ENCODE measurements around the gene MEAK7. TPM values are rescaled to one million over a fixed set of nuclear protein-coding genes. Genes with fewer than 3 reads are reported as not detected.

Gene MEAK7
- total RNA-seq, 1 donor from 2014 or later: 18.4 TPM

DNA sequence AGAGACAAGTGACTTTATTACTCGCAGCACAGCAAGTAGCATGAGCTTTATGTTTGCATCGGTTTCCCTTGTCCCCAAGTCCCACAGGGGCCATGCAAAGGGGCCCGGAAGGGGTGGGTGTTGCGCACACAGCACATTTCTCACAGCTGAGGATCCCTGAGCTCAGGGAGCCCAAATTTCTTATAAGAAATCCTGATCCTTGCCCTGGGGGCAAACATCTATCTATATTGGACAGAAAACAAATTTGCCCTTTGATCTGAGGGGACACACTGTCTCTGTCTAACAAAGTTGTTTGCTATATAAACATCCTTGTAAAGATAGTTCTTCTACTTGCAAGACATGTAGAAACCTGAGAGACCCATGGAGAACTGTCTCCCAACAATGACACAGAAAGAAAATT, 35.7 kb upstream of the MEAK7 start:
- Histone ChIP-seq H3K4me3 (no peak overlapping the region), H3F3A (ENCODE audit: low read depth) (peaks cover 26% of the 10 kb centered on the region), H3K27ac (no peak overlapping the region), H3K36me3 (no peaks in the 10 kb centered on the region), H3K9me3 (ENCODE audit: low read depth) (no peaks in the 10 kb centered on the region), H4K20me1 (ENCODE audit: low read depth) (no peaks in the 10 kb centered on the region), H3K4me1 (peaks cover 38% of the 10 kb centered on the region), H2AFZ (replicated peaks) (no peak overlapping the region), H3K27me3 (no peaks in the 10 kb centered on the region), H3K4me2 (no peak overlapping the region), H3K9ac (no peak overlapping the region), H3K79me2 (ENCODE audit: low read depth) (no peaks in the 10 kb centered on the region)
- DNase-seq (ENCODE audit: low spot score): no peak
- H3K36me3 Mint-ChIP-seq: no peaks in the 10 kb centered on the region
- H3K4me3 Mint-ChIP-seq: no peak overlapping the region
- peaks cover 69% of the 10 kb centered on the region for H3K4me1 Mint-ChIP-seq
- TF ChIP-seq EZH2 (IDR thresholded peaks at IDR 0.05) (no peak), EZH2phosphoT487 (IDR thresholded peaks at IDR 0.05) (no peak)
- TF ChIP-seq, protein P1, sequence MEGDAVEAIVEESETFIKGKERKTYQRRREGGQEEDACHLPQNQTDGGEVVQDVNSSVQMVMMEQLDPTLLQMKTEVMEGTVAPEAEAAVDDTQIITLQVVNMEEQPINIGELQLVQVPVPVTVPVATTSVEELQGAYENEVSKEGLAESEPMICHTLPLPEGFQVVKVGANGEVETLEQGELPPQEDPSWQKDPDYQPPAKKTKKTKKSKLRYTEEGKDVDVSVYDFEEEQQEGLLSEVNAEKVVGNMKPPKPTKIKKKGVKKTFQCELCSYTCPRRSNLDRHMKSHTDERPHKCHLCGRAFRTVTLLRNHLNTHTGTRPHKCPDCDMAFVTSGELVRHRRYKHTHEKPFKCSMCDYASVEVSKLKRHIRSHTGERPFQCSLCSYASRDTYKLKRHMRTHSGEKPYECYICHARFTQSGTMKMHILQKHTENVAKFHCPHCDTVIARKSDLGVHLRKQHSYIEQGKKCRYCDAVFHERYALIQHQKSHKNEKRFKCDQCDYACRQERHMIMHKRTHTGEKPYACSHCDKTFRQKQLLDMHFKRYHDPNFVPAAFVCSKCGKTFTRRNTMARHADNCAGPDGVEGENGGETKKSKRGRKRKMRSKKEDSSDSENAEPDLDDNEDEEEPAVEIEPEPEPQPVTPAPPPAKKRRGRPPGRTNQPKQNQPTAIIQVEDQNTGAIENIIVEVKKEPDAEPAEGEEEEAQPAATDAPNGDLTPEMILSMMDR (IDR thresholded peaks at IDR 0.05): no peak
- H3K27me3 Mint-ChIP-seq (ENCODE audit: insufficient read depth, low read depth): peaks cover 3% of the 10 kb centered on the region
- H3K27ac Mint-ChIP-seq: peak overlapping the region; percentile 17
- H3K9me3 Mint-ChIP-seq: peaks cover 2% of the 10 kb centered on the region

DNA sequence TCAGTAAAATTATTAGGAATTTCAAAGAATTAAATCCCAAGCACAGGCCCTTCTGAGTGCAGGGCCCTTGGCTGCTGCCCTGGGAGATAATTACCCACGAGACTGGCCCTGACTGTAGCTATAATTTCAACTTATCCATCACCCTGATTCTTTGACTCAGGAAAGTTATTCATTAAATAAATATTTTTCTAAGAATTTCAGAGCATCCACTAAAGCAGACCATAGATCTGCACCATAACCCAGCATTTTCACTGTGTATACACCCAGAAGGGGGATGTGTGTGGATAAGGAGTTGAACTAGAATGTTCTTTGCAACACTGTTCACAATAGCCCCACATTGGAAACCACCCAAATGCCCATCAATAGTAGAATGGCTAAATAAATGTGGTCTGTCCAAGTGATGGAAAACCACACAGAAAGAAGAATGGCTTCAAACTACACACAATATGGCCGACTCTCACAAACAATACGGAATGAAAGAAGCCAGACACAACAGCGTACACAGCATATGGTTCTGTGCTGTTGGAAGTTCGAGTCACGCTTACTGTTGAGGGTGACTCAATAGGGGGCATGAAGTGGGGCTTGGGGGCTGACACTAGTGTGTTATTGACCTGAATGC, 33.9 kb upstream of the MEAK7 start:
- H3F3A ChIP-seq (ENCODE audit: low read depth): peaks cover 38% of the 10 kb centered on the region
- Mint-ChIP-seq H3K27ac (peak overlapping the region; percentile 100), H3K36me3 (no peaks in the 10 kb centered on the region), H3K27me3 (ENCODE audit: insufficient read depth, low read depth) (no peaks in the 10 kb centered on the region), H3K4me1 (peaks cover 71% of the 10 kb centered on the region), H3K9me3 (peaks cover 2% of the 10 kb centered on the region), H3K4me3 (no peak overlapping the region)
- no peaks in the 10 kb centered on the region for H3K79me2 ChIP-seq (ENCODE audit: low read depth)
- H3K4me2 ChIP-seq: no peak overlapping the region
- no peaks in the 10 kb centered on the region for H3K36me3 ChIP-seq
- no peaks in the 10 kb centered on the region for H3K27me3 ChIP-seq
- no peaks in the 10 kb centered on the region for H3K9me3 ChIP-seq (ENCODE audit: low read depth)
- TF ChIP-seq EZH2 (IDR thresholded peaks at IDR 0.05): no peak
- TF ChIP-seq EZH2phosphoT487 (IDR thresholded peaks at IDR 0.05): no peak
- TF ChIP-seq, protein P1 (IDR thresholded peaks at IDR 0.05): no peak
- no peaks in the 10 kb centered on the region for H4K20me1 ChIP-seq (ENCODE audit: low read depth)
- DNase-seq (ENCODE audit: low spot score): no peak
- no peak overlapping the region for H3K9ac ChIP-seq
- no peak overlapping the region for H3K4me3 ChIP-seq
- peaks cover 44% of the 10 kb centered on the region for H3K4me1 ChIP-seq
- no peak overlapping the region for H2AFZ ChIP-seq (replicated peaks)
- no peak overlapping the region for H3K27ac ChIP-seq

DNA sequence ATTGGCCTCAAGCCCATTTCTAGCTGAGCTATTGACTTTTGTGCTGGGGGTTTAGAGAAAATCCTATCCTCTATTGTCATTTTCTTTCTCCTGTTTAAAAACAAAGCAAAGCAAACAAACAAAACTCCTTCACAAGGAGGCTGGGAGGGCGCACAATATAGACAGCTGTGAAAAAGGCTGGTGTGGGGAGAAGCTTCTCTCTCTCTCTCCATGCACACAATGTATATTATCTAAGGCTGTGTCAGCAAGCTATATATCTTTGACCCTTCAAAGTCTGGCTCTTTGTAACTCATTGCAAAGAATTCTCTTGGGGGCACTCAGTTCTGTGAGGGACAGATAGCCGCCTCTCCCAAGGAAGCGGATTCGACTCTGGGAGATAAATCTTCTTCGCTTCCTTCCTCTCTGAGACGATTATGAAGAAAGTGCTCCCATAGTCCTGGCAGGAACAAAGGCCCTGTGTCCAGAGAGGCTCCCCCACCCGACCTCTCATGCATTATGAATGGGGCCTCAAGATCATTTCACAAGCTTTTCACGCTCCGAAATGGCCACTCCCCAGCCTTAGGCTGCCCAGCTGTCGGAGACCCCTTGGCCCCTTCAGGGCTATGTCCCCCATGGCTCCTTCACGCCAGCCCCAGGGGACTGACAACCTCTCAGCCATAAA, 33.2 kb upstream of the MEAK7 start:
- peak overlapping the region; percentile 73 for H3K4me3 Mint-ChIP-seq
- H3K4me1 ChIP-seq: peaks cover 51% of the 10 kb centered on the region
- H3K36me3 Mint-ChIP-seq: no peaks in the 10 kb centered on the region
- no peak overlapping the region for H3K4me3 ChIP-seq
- no peak for DNase-seq (ENCODE audit: low spot score)
- no peaks in the 10 kb centered on the region for H3K36me3 ChIP-seq
- peak overlapping the region; percentile 100 for H3K27ac Mint-ChIP-seq
- H3K9me3 Mint-ChIP-seq: no peaks in the 10 kb centered on the region
- no peaks in the 10 kb centered on the region for H4K20me1 ChIP-seq (ENCODE audit: low read depth)
- H3K9me3 ChIP-seq (ENCODE audit: low read depth): no peaks in the 10 kb centered on the region
- H3K4me1 Mint-ChIP-seq: peaks cover 75% of the 10 kb centered on the region
- H2AFZ ChIP-seq (replicated peaks): peak overlapping the region; percentile 13
- H3K27me3 ChIP-seq: no peaks in the 10 kb centered on the region
- no peak overlapping the region for H3K4me2 ChIP-seq
- H3K9ac ChIP-seq: no peak overlapping the region
- H3F3A ChIP-seq (ENCODE audit: low read depth): peaks cover 45% of the 10 kb centered on the region
- TF ChIP-seq, protein P1 (IDR thresholded peaks at IDR 0.05): no peak
- TF ChIP-seq EZH2phosphoT487 (IDR thresholded peaks at IDR 0.05): no peak
- TF ChIP-seq EZH2 (IDR thresholded peaks at IDR 0.05): no peak
- H3K79me2 ChIP-seq (ENCODE audit: low read depth): no peaks in the 10 kb centered on the region
- no peaks in the 10 kb centered on the region for H3K27me3 Mint-ChIP-seq (ENCODE audit: insufficient read depth, low read depth)
- peak overlapping the region; percentile 54 for H3K27ac ChIP-seq

Measured in neural progenitor cell (in vitro differentiated cells).